B cell (primary cell): ENCODE results near the gene COQ2. TPM values are rescaled to one million over a fixed set of nuclear protein-coding genes. Genes with fewer than 3 reads are reported as not detected.
A peak's percentile ranks its signal among the peaks of the same experiment; 100 is the strongest.

ENCODE experiments used
- ATAC-seq: fragments of 200-7000 bp; cut with Tn5 transposase; one replicate; pipeline ENCODE4 v1.10.0; 2021; ENCODE audit warnings: low read depth, mild to moderate bottlenecking, moderate number of reproducible peaks, moderate library complexity
- CTCF ChIA-PET: fragments of 350-600 bp; sonication (Branson Sonifier 250); formaldehyde crosslinking; loops from one replicate; lab custom pipeline; 2021; ENCODE audit warnings: antibody characterized with exemption, inconsistent platforms; lab: Charles Lee
- POLR2A ChIA-PET: fragments of 350-600 bp; sonication (Branson Sonifier 250); formaldehyde crosslinking; loops from one replicate; lab custom pipeline; 2021; ENCODE audit warnings: antibody characterized with exemption; lab: Charles Lee
- DNase-seq: peaks from one replicate; pipeline ENCODE4 v3.0.0; 2013
- H2AFZ ChIP-seq: 2 replicates; pipeline ENCODE4 v1.6.1; 2012; ENCODE audit warnings: mild to moderate bottlenecking, low read depth, low read length; ENCODE audit not compliant: insufficient read depth, poor library complexity, severe bottlenecking
- H3K27ac ChIP-seq, 2 donors: 1 replicate in 1 of 2; 2 replicates in 1 of 2; pipeline ENCODE4 v1.5.1; 2012 to 2013; ENCODE audit warnings: low read length in 2 of 2, mild to moderate bottlenecking in 2 of 2, moderate library complexity in 1 of 2
- H3K27me3 ChIP-seq, 4 experiments: fragments of 200-600 bp in 1 of 4; sonication (generic) in 1 of 4; replicated peaks in 1 of 4; 1 replicate in 2 of 4; 2 replicates in 2 of 4; pipeline versions ENCODE4 v1.6.1 to v1.7.0; 2013 to 2016; ENCODE audit warnings: low read length in 3 of 4, mild to moderate bottlenecking in 2 of 4, mixed read lengths in 1 of 4, moderate library complexity in 1 of 4; ENCODE audit not compliant: insufficient read depth in 4 of 4, control insufficient read depth in 3 of 4; ENCODE audit errors: control extremely low read depth in 1 of 4
- H3K36me3 ChIP-seq, 2 experiments: replicated peaks in 1 of 2; 1 replicate in 1 of 2; 2 replicates in 1 of 2; pipeline versions ENCODE4 v1.6.1 to v1.7.1; 2013; ENCODE audit warnings: low read length in 1 of 2; ENCODE audit not compliant: insufficient read depth in 2 of 2, control insufficient read depth in 1 of 2; ENCODE audit errors: control extremely low read depth in 1 of 2, extremely low read depth in 1 of 2
- H3K4me1 ChIP-seq, 2 donors: fragments of 200-600 bp in 1 of 2; sonication (generic) in 1 of 2; 1 replicate in 1 of 2; 2 replicates in 1 of 2; pipeline versions ENCODE4 v1.5.1 to v1.6.1; 2013 to 2017; ENCODE audit warnings: low read length in 2 of 2; ENCODE audit not compliant: control insufficient read depth in 2 of 2, insufficient read depth in 2 of 2
- H3K4me2 ChIP-seq: replicated peaks from 2 replicates; pipeline ENCODE3; 2012; ENCODE audit warnings: mild to moderate bottlenecking, low read depth, low read length; ENCODE audit not compliant: poor library complexity, severe bottlenecking
- H3K4me3 ChIP-seq, 5 experiments: fragments of 200-600 bp in 1 of 5; sonication (generic) in 1 of 5; 1 replicate in 3 of 5; 2 replicates in 2 of 5; pipeline versions ENCODE4 v1.5.1 to v1.7.0; 2011 to 2016; ENCODE audit warnings: low read length in 4 of 5, mild to moderate bottlenecking in 4 of 5, low read depth in 2 of 5, control low read depth in 1 of 5, moderate library complexity in 1 of 5; ENCODE audit not compliant: insufficient read depth in 1 of 5; ENCODE audit errors: control extremely low read depth in 1 of 5, extremely low read depth in 1 of 5
- H3K79me2 ChIP-seq: fragments of 200-600 bp; sonication (generic); one replicate; pipeline ENCODE4 v1.6.0; 2016; ENCODE audit warnings: low read length; ENCODE audit not compliant: control insufficient read depth, insufficient read depth
- H3K9ac ChIP-seq: fragments of 200-600 bp; sonication (generic); 2 replicates; pipeline ENCODE4 v1.6.1; 2017; ENCODE audit warnings: mild to moderate bottlenecking, low read length, moderate library complexity
- H3K9me3 ChIP-seq, 3 donors: one replicate each; pipeline versions ENCODE4 v1.6.1 to v1.7.1; 2013; ENCODE audit warnings: low read length in 2 of 3; ENCODE audit not compliant: control insufficient read depth in 2 of 3, insufficient read depth in 1 of 3; ENCODE audit errors: control extremely low read depth in 1 of 3
- H4K20me1 ChIP-seq: 2 replicates; pipeline ENCODE4 v1.6.0; 2012; ENCODE audit warnings: mild to moderate bottlenecking, low read length; ENCODE audit not compliant: insufficient read depth, control insufficient read depth, poor library complexity, severe bottlenecking
- H3K27ac Mint-ChIP-seq: one replicate; pipeline ENCODE4 v1.8.0; 2021; ENCODE audit warnings: mixed read lengths
- H3K27me3 Mint-ChIP-seq: one replicate; pipeline ENCODE4 v1.8.0; 2021; ENCODE audit warnings: mixed read lengths
- H3K4me1 Mint-ChIP-seq: one replicate; pipeline ENCODE4 v1.8.0; 2021; ENCODE audit warnings: mixed read lengths
- H3K4me3 Mint-ChIP-seq: one replicate; pipeline ENCODE4 v1.8.0; 2021; ENCODE audit warnings: mixed read lengths
- H3K9me3 Mint-ChIP-seq: one replicate; pipeline ENCODE4 v1.8.0; 2022; ENCODE audit warnings: mixed read lengths; ENCODE audit not compliant: insufficient read depth
- CTCF ChIP-seq: fragments of 200-600 bp; IDR thresholded peaks from one replicate; pipeline ENCODE4 v1.8.0; 2022; ENCODE audit warnings: antibody characterized with exemption, mild to moderate bottlenecking
- EZH2 ChIP-seq: IDR thresholded peaks from 2 replicates; pipeline ENCODE4 v1.6.1; 2012; ENCODE audit warnings: borderline replicate concordance, low read depth, mild to moderate bottlenecking, moderate library complexity, low read length; ENCODE audit not compliant: insufficient read depth, poor library complexity, severe bottlenecking
- WGBS: methylation state at CpG from one replicate; pipeline ENCODE4 v1.1.5; 2013; ENCODE audit warnings: missing lambda C conversion rate; ENCODE audit not compliant: insufficient coverage; 5-methylcytosine and 5-hydroxymethylcytosine counted together
- intact Hi-C: fragments of 100-400 bp; cut with micrococcal nuclease; formaldehyde crosslinking; loops from one replicate; pipeline ENCODE4 v1.10.0; 2022
- polyA plus RNA-seq: library from polyadenylated mRNA; depleted of rRNA; stranded (reverse); fragments of >200 nt; gene quantifications from 2 replicates; pipeline ENCODE4 v1.2.3, GENCODE V29; 2012
- total RNA-seq, 2 donors: library from RNA; stranded (reverse); fragments of 120-200 nt in 1 of 2; gene quantifications; 1 replicate in 1 of 2; 2 replicates in 1 of 2; pipeline versions ENCODE4 v1.2.3 to v1.2.4, GENCODE V29; 2013 to 2022

Gene COQ2
- total and polyA plus RNA-seq, 2 donors (not counting 1 experiment from before 2014, with no cell fraction given), result 8.1 to 27.9 TPM

- Histone ChIP-seq H3K27me3 (no peaks in the 10 kb centered on the region), H3K4me1 (peaks cover 20 to 33% of the 10 kb centered on the region in 2 donors), H2AFZ (no peak overlapping the region), H3K79me2 (no peaks in the 10 kb centered on the region), H3K9me3 (no peaks in the 10 kb centered on the region), H3K27ac (peak overlapping the region in 1 of 2 donors; percentile 45), H3K4me2 (peak overlapping the region; percentile 58), H3K4me3 (no peak overlapping the region), H4K20me1 (no peaks in the 10 kb centered on the region), H3K9ac (no peak overlapping the region), H3K36me3 (peaks cover 0 to 1% of the 10 kb centered on the region in 2 experiments)
- WGBS, result 86% methylated on average over 1 of the region's 1 CpG
- intact Hi-C loops, result loop anchor here (2.0 kb wide), 2 partner anchors 14 to 22 kb away; no protein-coding TSS in a partner anchor
- ATAC-seq, result no peak
- Mint-ChIP-seq H3K4me1 (peaks cover 64% of the 10 kb centered on the region), H3K9me3 (no peaks in the 10 kb centered on the region), H3K27ac (no peak overlapping the region), H3K4me3 (no peak overlapping the region), H3K27me3 (no peaks in the 10 kb centered on the region)
- ChIA-PET POLR2A (interaction anchor here (0.6 kb wide), 1 partner anchor 102 kb away, joined by 3 read pairs; no protein-coding TSS in a partner anchor), CTCF (interaction anchor here (1.4 kb wide), 1 partner anchor 11 kb away, joined by 5 read pairs; no protein-coding TSS in a partner anchor)
- no peak for DNase-seq
- TF ChIP-seq CTCF, result no peak
- TF ChIP-seq EZH2, result no peak
Measured at GRCh38 chr4:83241132-83241531, 43.5 kb downstream of the COQ2 start.

- peak overlapping the region; percentile 62 for H3K4me3 Mint-ChIP-seq
- no peaks in the 10 kb centered on the region for H3K27me3 ChIP-seq
- H3K9me3 Mint-ChIP-seq, result no peaks in the 10 kb centered on the region
- H2AFZ ChIP-seq, result no peak overlapping the region
- intact Hi-C loops, result loop anchor here (2.0 kb wide), 2 partner anchors 14 to 22 kb away; no protein-coding TSS in a partner anchor
- peaks cover 0 to 1% of the 10 kb centered on the region in 2 experiments for H3K36me3 ChIP-seq
- peak; percentile 63 for DNase-seq
- H4K20me1 ChIP-seq, result no peaks in the 10 kb centered on the region
- ATAC-seq, result peak; percentile 76
- H3K9ac ChIP-seq, result peak overlapping the region; percentile 6
- ChIA-PET CTCF (no interaction called here), POLR2A (no interaction called here)
- no peaks in the 10 kb centered on the region for H3K79me2 ChIP-seq
- no peaks in the 10 kb centered on the region for H3K27me3 Mint-ChIP-seq
- peak overlapping the region; percentile 58 for H3K4me2 ChIP-seq
- TF ChIP-seq EZH2 (no peak), CTCF (no peak)
- H3K27ac Mint-ChIP-seq, result peak overlapping the region; percentile 80
- peaks cover 65% of the 10 kb centered on the region for H3K4me1 Mint-ChIP-seq
- no peaks in the 10 kb centered on the region for H3K9me3 ChIP-seq
- peak overlapping the region in 2 of 5 experiments; percentile 5 to 20 for H3K4me3 ChIP-seq
- peaks cover 23 to 38% of the 10 kb centered on the region in 2 donors for H3K4me1 ChIP-seq
- peak overlapping the region; percentile 8 to 57 for H3K27ac ChIP-seq
- WGBS, result no CpG with 5 or more reads among the region's 4 CpGs
Measured at GRCh38 chr4:83240379-83240875, 44.2 kb downstream of the COQ2 start.
